HG03378 (cell line): ENCODE measurements around the gene MAGED4.
"Not testable (repeated sequence)": the region's sequence is repeated elsewhere in the genome, so short reads cannot be mapped to it uniquely, and the experiment has no call there.

Experiments
- ATAC-seq: cut with Tn5 transposase; IDR thresholded peaks from one replicate; pipeline ENCODE4 v1.9.1; 2021; ENCODE audit warnings: mild to moderate bottlenecking, moderate library complexity; ENCODE audit not compliant: unreplicated experiment

The MAGED4 gene

GRCh38 chrX:52184440-52185077 lies at the start of gene MAGED4:
MAGED4 (plus strand) TSS chrX:52184888; CDS start chrX:52185923, 1,035 bp downstream.
- ATAC-seq, result not testable (repeated sequence)

- no peak for ATAC-seq
Observed at GRCh38 chrX:52138830-52139544, 45.7 kb upstream of the MAGED4 start.

DNA sequence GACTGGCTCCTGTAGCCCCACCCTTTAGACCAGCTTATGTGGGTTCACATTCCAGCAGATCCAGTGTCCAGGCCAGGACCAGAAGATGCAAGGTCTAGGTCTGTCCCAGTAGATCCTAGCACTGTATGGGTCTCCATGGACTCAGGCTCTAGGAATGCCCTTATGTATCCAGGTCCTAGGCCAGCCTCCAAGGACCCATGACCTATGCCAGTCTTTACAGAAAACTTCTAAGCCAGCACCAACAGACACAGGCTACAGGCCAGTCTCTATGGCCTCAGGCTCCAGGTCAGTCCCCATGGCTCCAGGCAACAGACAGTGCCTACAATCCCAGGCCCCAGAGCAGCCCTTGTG lies 45.2 kb upstream of the MAGED4 start:
- ATAC-seq, result no peak

- ATAC-seq, result no peak
Observed at GRCh38 chrX:52140020-52140419, 44.7 kb upstream of the MAGED4 start.

GRCh38 chrX:52150667-52151066 lies 34.0 kb upstream of the MAGED4 start:
- ATAC-seq, result not testable (repeated sequence)

GRCh38 chrX:52160140-52160539 lies 24.5 kb upstream of the MAGED4 start:
- ATAC-seq, result not testable (repeated sequence)

DNA sequence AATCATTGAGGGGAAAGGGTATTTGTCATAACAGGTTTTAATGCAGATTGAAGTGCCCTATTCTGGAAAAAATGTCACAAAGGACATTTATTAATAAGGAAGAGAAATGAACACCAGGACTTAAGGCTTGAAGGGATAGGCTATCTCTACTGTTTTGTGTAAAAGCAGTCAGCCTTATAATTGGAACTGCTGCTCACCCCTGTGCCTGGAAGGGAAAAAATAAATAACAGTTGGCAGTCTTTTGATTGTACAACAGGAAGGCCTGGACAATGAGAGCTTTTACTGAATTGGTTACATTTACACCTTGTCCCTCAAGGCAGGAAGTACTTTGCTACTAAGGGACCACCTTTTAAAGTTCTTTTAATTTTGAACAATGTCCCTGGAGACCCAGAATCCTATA lies 17.8 kb upstream of the MAGED4 start:
- ATAC-seq, result no peak

DNA sequence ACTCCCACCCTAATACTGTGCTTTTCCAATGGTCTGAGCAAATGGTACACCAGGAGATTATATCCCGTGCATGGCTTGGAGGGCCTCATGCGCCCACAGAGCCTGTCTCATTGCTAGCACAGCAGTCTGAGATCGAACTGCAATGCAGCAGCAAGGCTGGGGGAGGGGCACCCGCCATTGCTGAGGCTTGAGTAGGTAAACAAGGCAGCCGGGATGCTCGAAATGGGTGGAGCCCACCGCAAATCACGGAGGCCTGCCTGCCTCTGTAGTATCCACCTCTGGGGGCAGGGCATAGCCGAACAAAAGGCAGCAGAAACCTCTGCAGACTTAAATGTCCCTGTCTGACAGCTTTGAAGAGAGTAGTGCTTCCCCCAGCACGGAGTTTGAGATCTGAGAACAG lies 13.6 kb upstream of the MAGED4 start:
- ATAC-seq, result not testable (repeated sequence)

- ATAC-seq, result not testable (repeated sequence)
Observed at GRCh38 chrX:52185078-52185453, 378 bp downstream of the MAGED4 start.

DNA sequence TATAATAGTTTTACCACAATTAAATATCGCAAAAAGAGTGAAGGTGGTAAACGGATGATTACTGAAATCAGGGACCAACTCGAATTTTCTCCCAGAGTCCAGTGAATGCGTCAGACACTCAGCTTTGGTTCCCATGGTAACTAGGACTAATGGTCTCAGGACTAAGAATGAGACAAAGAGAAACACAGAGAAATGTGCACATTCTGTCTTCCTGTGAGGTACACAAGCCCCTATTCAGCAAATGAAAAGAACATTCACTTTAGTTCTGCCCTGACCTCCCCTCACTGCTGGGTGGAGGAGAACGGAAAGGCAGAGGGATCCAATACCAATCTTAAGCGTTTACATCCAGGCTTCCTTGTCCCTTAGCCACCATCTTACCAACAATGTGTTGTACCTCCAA lies 26.7 kb downstream of the MAGED4 start:
- not testable (repeated sequence) for ATAC-seq

- no peak for ATAC-seq
Observed at GRCh38 chrX:52213276-52213675, 28.6 kb downstream of the MAGED4 start.

DNA sequence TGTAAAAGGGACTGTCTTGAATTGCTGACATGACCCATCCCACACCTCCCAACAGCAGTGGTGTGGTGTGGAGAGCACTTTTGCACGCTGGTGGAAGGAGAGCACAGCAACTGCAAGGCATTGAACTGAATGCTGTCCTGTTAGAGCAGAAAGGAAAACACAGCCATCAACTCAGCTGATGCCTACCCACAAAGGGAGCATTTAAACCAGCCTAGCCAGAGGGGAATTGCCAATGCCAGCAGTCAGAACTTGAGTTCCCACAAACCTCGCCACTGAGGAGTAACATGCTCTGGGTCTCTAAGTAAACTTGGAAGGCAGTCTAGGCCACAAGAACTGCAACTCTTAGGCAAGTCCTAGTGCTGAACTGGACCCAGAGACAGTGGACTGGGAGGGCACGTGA lies 31.9 kb downstream of the MAGED4 start:
- no peak for ATAC-seq

GRCh38 chrX:52217494-52218160 lies 32.9 kb downstream of the MAGED4 start:
- no peak for ATAC-seq

GRCh38 chrX:52220936-52221335 lies 36.2 kb downstream of the MAGED4 start:
- ATAC-seq, result no peak
